Measurements from ENCODE around the gene SH3TC1. TPM values are rescaled to one million over a fixed set of nuclear protein-coding genes. Genes with fewer than 3 reads are reported as not detected.

The SH3TC1 gene
- total RNA-seq, 1 donor from 2014 or later, result 20.9 TPM

DNA sequence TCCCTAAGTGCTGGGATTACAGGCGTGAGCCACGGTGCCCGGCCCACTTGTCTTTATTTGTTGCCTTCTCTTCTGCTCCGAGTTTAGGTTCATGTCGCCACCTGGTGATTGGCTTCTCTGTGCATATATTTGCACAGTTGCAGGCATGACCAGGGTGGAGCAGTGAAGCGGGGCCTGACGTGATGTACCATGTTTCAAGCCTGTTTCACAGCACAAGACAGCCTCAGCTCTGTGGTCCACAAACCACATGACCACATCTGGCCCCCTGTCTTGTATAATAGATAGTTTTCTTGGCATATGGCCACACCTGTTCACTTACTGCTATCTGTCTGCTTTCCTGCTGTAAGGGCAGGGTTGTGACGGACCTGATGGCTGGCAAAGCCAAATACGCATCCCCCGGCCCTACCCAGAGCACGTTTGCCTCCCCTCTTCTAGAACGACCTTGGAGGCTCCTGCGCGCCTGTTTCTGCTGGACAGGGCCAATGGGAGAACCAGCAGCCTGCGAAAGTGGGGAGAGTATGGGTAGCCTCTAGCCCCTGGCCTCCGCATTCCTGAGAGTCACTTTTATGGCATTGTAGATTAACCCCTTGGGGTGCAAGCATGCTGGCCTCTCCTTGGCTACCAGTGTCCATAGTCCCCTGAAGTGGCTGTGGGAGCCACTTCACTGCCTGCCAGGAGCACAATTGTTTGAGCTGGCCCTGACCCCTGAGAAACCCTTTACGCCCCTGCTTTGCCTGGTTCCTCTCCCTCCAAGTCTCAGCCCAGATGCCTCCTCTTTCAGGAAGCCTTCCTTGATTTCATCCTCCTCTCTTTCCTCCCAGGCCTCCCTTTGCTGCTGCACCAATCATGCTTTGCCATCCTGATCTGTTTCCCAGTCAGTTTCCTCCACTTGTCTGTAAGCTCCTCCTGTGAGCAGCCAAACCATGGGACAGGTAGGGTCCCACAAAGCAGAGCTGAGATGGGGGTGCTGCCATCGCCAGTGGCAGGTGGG lies 6.0 kb upstream of the SH3TC1 start:
- Mint-ChIP-seq H3K27me3 (peaks cover 4% of the 10 kb centered on the region), H3K4me1 (no peaks in the 10 kb centered on the region), H3K36me3 (ENCODE audit: low read depth) (no peaks in the 10 kb centered on the region), H3K9me3 (no peaks in the 10 kb centered on the region), H3K27ac (no peak overlapping the region), H3K4me3 (no peak overlapping the region)
- peak; percentile 78 for DNase-seq
- intact Hi-C loops (cut with micrococcal nuclease), result no loop called here

DNA sequence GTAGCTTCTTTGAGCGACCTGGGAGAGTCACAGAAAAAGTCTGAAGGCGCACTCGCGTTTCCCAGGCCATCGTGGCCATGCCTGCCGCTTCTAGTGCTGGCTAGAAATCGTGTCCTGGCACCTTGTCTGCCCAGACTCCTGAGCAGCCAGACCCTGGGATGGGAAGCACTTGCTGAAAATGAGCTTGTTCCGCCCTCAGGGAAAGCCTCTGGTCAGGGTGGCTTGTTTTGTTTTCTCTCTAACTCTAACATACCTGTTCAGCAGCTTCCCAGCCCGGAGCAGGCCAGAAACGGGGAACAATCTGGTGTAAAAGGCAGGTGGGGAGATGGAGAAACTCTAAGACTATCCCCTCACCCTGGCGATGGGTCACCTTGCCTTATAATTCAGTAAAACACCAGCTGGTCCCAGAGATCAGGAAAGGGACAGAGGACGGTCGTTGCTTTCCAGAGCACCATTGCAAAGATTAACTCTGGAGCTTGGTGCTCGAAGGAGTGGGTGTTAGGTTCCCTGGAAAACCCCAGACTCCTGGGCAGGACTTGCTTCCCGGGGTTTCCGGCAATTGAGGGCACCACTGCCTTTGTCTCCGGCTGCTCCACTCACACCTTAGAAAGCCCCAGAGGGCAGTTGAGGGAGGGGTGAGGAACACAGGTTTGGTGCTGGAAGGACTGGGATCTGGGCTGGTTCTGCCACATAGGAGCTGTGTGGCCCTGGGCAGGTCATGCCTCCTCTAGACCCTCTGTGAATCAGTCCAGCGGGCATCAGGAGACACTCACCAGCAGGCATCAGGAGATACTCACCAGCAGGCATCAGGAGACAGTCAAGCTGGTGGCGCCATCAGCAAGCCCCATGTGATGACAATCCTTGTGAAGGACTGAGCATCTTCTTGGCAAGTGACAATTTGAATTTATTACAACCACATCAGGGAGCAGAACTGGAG lies 4.5 kb upstream of the SH3TC1 start:
- no peak for DNase-seq
- no peaks in the 10 kb centered on the region for H3K36me3 Mint-ChIP-seq (ENCODE audit: low read depth)
- intact Hi-C loops (cut with micrococcal nuclease), result no loop called here
- H3K4me3 Mint-ChIP-seq, result no peak overlapping the region
- no peaks in the 10 kb centered on the region for H3K9me3 Mint-ChIP-seq
- H3K27me3 Mint-ChIP-seq, result peaks cover 4% of the 10 kb centered on the region
- peaks cover 11% of the 10 kb centered on the region for H3K4me1 Mint-ChIP-seq
- no peak overlapping the region for H3K27ac Mint-ChIP-seq

DNA sequence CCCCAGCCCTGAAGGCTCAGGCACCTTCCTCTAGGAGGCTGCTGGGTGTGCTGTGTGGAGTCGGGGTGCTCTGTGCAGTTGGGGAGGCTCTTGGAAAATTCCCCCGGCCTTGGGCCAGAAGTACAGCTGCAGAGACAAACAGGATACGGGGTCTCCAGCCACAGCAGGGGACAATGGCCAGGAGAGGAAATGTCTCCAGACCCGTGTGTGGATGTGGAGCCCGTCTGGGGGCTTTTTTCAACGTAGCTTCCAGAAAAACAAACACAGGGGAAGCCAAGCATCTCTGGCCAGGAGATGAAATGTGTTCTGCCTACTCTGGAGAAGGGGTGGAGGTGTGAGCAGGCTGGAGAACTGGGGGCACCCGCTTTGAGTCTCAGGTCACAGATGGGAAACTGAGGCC lies 3.7 kb upstream of the SH3TC1 start:
- Mint-ChIP-seq H3K27ac (no peak overlapping the region), H3K9me3 (no peaks in the 10 kb centered on the region), H3K4me1 (peaks cover 16% of the 10 kb centered on the region), H3K4me3 (no peak overlapping the region), H3K27me3 (peaks cover 4% of the 10 kb centered on the region), H3K36me3 (ENCODE audit: low read depth) (no peaks in the 10 kb centered on the region)
- no peak for DNase-seq
- intact Hi-C loops (cut with micrococcal nuclease), result no loop called here

DNA sequence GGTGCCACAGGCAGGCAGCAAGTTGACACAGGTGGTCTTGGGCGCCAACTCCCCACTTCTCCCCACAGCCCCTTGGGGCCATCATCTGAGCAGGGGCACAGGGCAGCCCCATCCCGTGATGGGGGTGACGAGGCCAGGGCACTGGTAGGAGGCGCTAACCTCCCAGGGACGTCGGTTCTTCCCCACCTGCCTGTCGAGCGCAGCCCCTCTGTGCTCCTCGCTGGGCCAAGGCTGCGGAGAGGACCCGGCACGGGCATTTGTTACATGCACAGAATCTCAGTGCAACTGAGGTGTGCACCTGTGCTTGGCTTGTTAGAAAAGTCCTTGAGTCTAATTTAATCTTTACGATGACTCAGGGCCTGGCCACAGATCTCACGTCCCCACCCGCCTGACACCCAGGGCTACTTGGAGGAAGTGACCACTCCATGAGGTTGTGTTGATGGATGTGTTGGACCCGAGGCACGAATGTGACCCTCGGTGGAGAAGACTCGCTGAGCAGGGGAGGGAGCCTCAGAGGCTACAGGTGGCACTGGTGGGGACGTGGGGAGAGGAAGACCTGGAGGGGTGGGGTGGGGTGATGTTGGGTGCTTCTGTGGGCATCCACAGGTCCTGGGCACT lies 3.1 kb upstream of the SH3TC1 start:
- intact Hi-C loops (cut with micrococcal nuclease), result no loop called here
- H3K9me3 Mint-ChIP-seq, result no peaks in the 10 kb centered on the region
- peak overlapping the region; percentile 29 for H3K27ac Mint-ChIP-seq
- no peak overlapping the region for H3K4me3 Mint-ChIP-seq
- peaks cover 4% of the 10 kb centered on the region for H3K27me3 Mint-ChIP-seq
- no peak for DNase-seq
- no peaks in the 10 kb centered on the region for H3K36me3 Mint-ChIP-seq (ENCODE audit: low read depth)
- peaks cover 20% of the 10 kb centered on the region for H3K4me1 Mint-ChIP-seq

DNA sequence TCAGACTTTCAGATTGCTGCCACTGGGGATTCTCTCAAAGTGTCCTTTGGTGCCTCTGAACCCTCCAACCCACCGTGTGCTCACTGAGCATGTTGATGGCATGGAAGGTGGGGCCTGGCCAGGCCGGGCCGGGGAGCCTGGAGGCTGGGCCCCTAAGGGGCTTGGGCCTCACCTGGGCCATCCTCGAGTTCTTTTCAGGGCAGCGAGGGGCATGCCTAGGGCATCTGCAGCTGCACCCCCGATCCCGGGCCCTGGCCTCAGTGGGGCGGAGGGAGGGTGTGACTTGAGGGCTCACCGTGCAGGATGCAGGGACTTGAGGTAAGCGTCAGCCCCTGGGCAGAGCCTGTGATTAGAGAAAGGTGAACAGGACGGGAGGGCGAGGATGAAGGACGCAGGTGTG lies 1.6 kb upstream of the SH3TC1 start:
- Mint-ChIP-seq H3K36me3 (ENCODE audit: low read depth) (no peaks in the 10 kb centered on the region), H3K9me3 (no peaks in the 10 kb centered on the region), H3K27me3 (peaks cover 4% of the 10 kb centered on the region), H3K27ac (no peak overlapping the region), H3K4me1 (peaks cover 32% of the 10 kb centered on the region), H3K4me3 (no peak overlapping the region)
- no peak for DNase-seq
- intact Hi-C loops (cut with micrococcal nuclease), result no loop called here

DNA sequence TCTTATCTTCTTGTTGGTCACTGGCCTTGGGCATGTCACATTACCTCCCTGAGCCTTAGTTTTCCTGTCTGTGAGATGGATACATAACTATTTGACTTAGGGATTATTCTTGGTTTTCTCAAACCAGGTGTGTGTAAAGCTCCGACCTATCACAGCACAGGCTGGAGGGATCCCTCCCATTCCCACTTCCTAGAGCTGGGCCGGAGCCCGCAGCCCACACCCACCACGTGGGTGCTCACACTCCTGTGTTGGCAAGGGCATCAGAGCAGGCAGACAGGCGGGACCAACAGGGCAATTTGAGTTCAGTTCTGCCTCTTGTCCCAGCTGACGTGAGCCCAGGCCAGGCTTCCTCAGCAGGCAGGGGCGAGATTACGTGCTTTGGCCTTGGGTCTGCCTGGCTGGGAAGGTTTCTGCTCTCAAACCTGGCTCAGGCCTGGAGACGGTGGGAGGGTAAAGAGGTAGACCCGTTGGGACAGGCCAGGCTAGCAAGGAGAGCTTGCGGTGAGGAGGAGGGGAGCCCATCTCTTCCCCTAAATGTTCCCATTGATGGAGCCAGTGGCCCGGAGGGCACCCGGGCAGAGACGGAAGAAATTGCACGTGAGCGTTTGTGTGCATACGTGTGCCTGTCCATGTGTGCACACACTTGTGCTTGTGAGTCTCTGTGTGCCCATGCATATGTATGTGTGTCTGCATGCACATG lies 734 bp upstream of the SH3TC1 start:
- Mint-ChIP-seq H3K27me3 (peaks cover 4% of the 10 kb centered on the region), H3K36me3 (ENCODE audit: low read depth) (no peaks in the 10 kb centered on the region), H3K27ac (peak overlapping the region; percentile 81), H3K9me3 (no peaks in the 10 kb centered on the region), H3K4me1 (peaks cover 35% of the 10 kb centered on the region), H3K4me3 (peak overlapping the region; percentile 95)
- intact Hi-C loops (cut with micrococcal nuclease), result no loop called here
- no peak for DNase-seq

DNA sequence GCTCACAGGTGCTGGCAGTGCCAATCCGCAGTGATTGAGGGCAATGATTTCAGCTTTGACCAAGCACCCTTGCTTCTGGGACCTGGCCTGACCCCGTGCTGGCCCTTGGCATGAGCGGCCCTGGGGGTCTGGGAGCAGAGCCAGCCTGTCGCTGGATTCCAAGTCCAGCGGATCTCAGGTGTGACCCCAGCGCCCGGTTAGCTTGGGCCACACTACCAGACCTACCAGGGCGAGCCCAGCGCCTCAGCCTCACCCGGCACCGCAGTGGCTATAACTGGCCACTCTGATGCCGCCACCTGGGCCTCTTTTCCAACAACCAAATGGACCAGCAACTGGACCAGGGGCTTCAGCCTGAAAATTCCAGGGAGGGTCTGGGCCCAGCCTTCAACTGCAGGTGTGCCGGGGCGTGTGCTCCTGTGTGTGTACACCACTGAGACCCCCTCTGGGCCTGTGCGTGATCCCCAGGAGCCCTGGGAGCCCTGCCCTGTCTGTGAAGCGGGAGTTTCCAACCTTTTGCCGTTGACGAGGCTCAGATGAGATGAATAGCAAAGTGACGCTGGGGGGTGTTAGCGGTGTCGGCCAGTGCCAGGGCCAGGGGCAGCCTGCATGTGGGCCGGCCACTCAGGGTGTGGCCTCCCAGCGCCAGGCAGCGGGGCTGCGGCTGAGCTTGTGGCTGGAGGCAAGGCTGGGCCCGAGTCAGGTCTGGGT lies 658 bp downstream of the SH3TC1 start:
- H3K27me3 Mint-ChIP-seq, result peaks cover 4% of the 10 kb centered on the region
- H3K4me1 Mint-ChIP-seq, result peaks cover 35% of the 10 kb centered on the region
- H3K9me3 Mint-ChIP-seq, result no peaks in the 10 kb centered on the region
- peak overlapping the region; percentile 95 for H3K4me3 Mint-ChIP-seq
- H3K36me3 Mint-ChIP-seq (ENCODE audit: low read depth), result peaks cover 2% of the 10 kb centered on the region
- DNase-seq, result peak; percentile 76
- intact Hi-C loops (cut with micrococcal nuclease), result loop anchor here (1.0 to 2.0 kb wide), 3 partner anchors 21 to 40 kb away; no protein-coding TSS in a partner anchor
- H3K27ac Mint-ChIP-seq, result peak overlapping the region; percentile 88

DNA sequence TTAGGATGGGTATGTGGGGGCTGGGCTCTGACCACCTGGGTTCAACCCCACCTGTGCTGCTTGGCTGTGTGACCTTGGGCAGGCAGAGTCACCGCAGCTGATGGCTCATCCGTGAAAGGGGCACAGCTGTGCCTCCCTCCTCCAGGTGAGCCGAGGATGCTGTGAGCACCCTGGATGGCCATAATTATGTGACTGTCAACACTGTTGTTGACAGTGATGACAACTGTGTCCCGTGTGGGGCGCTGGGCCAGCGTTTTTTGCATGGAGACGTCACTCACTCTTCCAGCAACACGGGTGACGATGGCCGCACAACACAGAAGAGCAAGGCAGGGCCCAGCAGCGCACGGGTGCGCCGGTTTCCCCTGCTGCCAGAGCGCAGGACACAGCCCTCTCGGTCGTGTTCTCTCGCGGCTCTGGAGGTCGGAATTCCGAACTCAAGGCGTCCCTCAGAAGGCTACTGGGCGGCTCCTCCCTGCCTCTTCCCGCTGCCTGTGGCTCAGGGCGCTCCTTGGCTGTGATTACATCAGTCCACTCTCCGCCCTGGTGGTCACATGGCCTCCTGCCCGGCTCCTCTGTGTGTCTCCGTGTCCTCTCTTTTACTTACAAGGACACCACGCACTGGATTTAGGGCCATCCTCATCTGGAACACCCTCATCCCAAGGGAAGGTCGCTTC lies 1.3 kb downstream of the SH3TC1 start:
- Mint-ChIP-seq H3K36me3 (ENCODE audit: low read depth) (peaks cover 2% of the 10 kb centered on the region), H3K27me3 (no peaks in the 10 kb centered on the region), H3K9me3 (no peaks in the 10 kb centered on the region), H3K4me3 (peak overlapping the region; percentile 95), H3K4me1 (peaks cover 35% of the 10 kb centered on the region), H3K27ac (peak overlapping the region; percentile 88)
- DNase-seq, result peak; percentile 82
- intact Hi-C loops (cut with micrococcal nuclease), result loop anchor here (2.0 kb wide), 2 partner anchors 20 to 24 kb away; no protein-coding TSS in a partner anchor

DNA sequence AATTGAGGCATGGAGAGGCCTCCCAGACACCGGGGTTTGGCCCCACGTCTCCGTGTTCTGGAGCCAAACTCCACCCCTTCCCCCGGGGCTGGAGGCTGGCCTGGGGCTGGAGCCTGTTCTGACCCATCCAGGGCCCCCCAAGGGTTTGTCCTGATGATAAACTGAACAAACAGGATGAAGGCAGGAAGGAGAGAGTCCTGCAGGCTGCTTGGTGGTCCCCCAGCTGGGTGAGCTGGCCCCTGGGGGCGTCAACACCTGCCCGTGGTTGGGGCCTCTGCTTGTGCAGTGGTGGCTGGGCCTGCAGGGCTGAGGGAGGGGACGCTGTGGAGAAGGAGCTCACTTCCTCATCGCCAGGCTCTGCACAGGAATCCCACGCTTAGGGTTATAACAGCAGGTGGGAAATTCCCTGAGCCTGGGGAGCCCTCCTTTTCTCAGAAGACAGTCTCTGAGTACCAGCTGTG lies 2.3 kb downstream of the SH3TC1 start:
- intact Hi-C loops (cut with micrococcal nuclease), result loop anchor here (2.0 kb wide), 2 partner anchors 19 to 25 kb away; no protein-coding TSS in a partner anchor
- no peaks in the 10 kb centered on the region for H3K9me3 Mint-ChIP-seq
- peaks cover 2% of the 10 kb centered on the region for H3K36me3 Mint-ChIP-seq (ENCODE audit: low read depth)
- peaks cover 35% of the 10 kb centered on the region for H3K4me1 Mint-ChIP-seq
- peak; percentile 85 for DNase-seq
- no peaks in the 10 kb centered on the region for H3K27me3 Mint-ChIP-seq
- peak overlapping the region; percentile 95 for H3K4me3 Mint-ChIP-seq
- peak overlapping the region; percentile 88 for H3K27ac Mint-ChIP-seq

DNA sequence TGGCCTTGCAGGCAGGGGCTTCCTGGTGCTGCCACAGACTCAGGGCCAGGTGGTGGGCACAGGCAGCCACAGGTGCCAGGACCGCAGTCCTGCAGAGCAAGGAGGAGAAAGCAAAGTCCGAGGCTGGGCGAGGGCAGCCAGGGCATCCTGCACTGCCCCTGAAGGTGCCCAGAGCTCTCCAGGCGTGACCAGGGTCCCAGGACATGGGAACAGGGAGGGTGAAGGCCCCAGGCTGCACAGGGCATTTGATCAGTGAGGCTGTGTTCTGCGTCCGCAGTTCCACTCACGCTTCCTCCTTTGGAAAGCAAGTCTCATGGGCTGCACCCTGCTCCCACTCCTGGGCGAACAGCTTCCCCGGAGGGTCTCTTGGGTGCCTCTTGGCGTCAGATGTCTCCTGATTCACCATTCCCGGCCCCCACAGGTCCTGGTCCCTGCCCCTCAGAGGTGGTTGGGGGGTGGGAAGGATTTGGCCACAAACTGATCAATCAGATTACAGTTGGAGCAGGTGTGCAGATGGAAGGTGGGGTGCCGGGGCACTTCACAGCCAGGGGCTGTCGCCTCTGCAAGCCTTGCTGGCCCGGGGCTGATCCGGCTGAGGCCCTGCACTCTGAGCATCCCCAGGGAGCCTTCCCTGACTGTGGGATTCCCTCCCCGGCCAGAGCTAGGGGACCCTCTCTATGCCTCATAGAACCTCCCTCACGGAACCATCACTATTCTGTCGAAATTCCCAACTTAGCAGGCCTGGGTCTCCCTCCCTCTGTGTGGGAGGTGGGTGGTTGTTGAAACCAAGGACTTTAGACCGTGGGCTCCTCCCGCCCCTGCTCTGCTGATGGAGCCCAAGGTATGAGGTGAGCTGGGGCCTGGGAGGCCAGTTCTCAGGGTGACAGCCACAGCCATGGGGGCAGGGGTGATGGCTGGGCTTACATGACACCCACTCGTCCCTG lies 3.3 kb downstream of the SH3TC1 start:
- H3K4me1 Mint-ChIP-seq, result peaks cover 35% of the 10 kb centered on the region
- intact Hi-C loops (cut with micrococcal nuclease), result no loop called here
- H3K36me3 Mint-ChIP-seq (ENCODE audit: low read depth), result peaks cover 2% of the 10 kb centered on the region
- no peaks in the 10 kb centered on the region for H3K9me3 Mint-ChIP-seq
- no peak overlapping the region for H3K4me3 Mint-ChIP-seq
- H3K27me3 Mint-ChIP-seq, result no peaks in the 10 kb centered on the region
- DNase-seq, result no peak
- H3K27ac Mint-ChIP-seq, result no peak overlapping the region

DNA sequence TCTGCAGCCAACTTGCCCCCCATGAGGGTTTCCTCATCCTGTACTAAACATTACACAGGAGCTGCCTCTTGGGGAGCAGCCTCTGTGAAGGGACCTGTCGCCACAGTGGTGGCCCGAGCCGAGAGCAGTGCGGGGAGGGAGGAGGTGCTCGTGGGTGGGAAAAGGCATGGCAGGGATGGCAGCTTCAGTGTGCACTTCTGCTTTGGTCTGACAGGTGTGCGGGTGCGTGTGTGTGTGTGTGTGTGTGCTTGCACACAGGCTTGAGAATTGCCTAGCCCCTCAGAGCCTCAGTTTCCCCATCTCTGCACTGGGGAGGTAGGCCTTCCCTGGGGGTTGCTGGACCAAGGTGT lies 3.9 kb downstream of the SH3TC1 start:
- no peak overlapping the region for H3K27ac Mint-ChIP-seq

More for the DNA sequence above, 3.9 kb downstream of the SH3TC1 start:
- Mint-ChIP-seq H3K27me3 (no peaks in the 10 kb centered on the region), H3K4me3 (no peak overlapping the region), H3K36me3 (ENCODE audit: low read depth) (peaks cover 2% of the 10 kb centered on the region), H3K4me1 (peaks cover 35% of the 10 kb centered on the region), H3K9me3 (no peaks in the 10 kb centered on the region)
- intact Hi-C loops (cut with micrococcal nuclease), result no loop called here
- no peak for DNase-seq
